Measurements from ENCODE around the gene SIRPG.
"Not testable (repeated sequence)": the region's sequence is repeated elsewhere in the genome, so short reads cannot be mapped to it uniquely, and the experiment has no call there.

The SIRPG gene

GRCh38 chr20:1657556-1658334, at the start of gene SIRPG:
TSS of gene SIRPG (minus strand) at chr20:1657779. CDS start at chr20:1657714, 65 bp downstream.
- no peak for DNase-seq (ENCODE audit: low read depth in 2 of 2)

- DNase-seq (ENCODE audit: low read depth in 2 of 2): not testable (repeated sequence)
Observed at GRCh38 chr20:1706887-1707286, 49.3 kb upstream of the SIRPG start.

GRCh38 chr20:1706079-1706478, 48.5 kb upstream of the SIRPG start:
- no peak for DNase-seq (ENCODE audit: low read depth in 2 of 2)

- no peak for DNase-seq (ENCODE audit: low read depth in 2 of 2)
Observed at GRCh38 chr20:1702855-1703254, 45.3 kb upstream of the SIRPG start.

- DNase-seq (ENCODE audit: low read depth in 2 of 2): no peak
Observed at GRCh38 chr20:1702328-1702727, 44.7 kb upstream of the SIRPG start.

GRCh38 chr20:1700990-1701389, 43.4 kb upstream of the SIRPG start:
- DNase-seq (ENCODE audit: low read depth in 2 of 2): no peak

- DNase-seq (ENCODE audit: low read depth in 2 of 2): no peak
Observed at GRCh38 chr20:1697592-1697991, 40.0 kb upstream of the SIRPG start.

GRCh38 chr20:1696521-1697209, 39.1 kb upstream of the SIRPG start:
- no peak for DNase-seq (ENCODE audit: low read depth in 2 of 2)

GRCh38 chr20:1694672-1695071, 37.1 kb upstream of the SIRPG start:
- no peak for DNase-seq (ENCODE audit: low read depth in 2 of 2)

GRCh38 chr20:1693427-1693826, 35.8 kb upstream of the SIRPG start:
- DNase-seq (ENCODE audit: low read depth in 2 of 2): no peak

GRCh38 chr20:1689721-1690120, 32.1 kb upstream of the SIRPG start:
- DNase-seq (ENCODE audit: low read depth in 2 of 2): no peak

GRCh38 chr20:1688886-1689538, 31.4 kb upstream of the SIRPG start:
- DNase-seq (ENCODE audit: low read depth in 2 of 2): no peak

- no peak for DNase-seq (ENCODE audit: low read depth in 2 of 2)
Observed at GRCh38 chr20:1687053-1687452, 29.5 kb upstream of the SIRPG start.

GRCh38 chr20:1686151-1686748, 28.7 kb upstream of the SIRPG start:
- DNase-seq (ENCODE audit: low read depth in 2 of 2): no peak

- no peak for DNase-seq (ENCODE audit: low read depth in 2 of 2)
Observed at GRCh38 chr20:1685304-1686052, 27.9 kb upstream of the SIRPG start.

- no peak for DNase-seq (ENCODE audit: low read depth in 2 of 2)
Observed at GRCh38 chr20:1684872-1685271, 27.3 kb upstream of the SIRPG start.

GRCh38 chr20:1676650-1677049, 19.1 kb upstream of the SIRPG start:
- no peak for DNase-seq (ENCODE audit: low read depth in 2 of 2)

- DNase-seq (ENCODE audit: low read depth in 2 of 2): no peak
Observed at GRCh38 chr20:1674990-1675780, 17.6 kb upstream of the SIRPG start.

GRCh38 chr20:1674361-1674760, 16.8 kb upstream of the SIRPG start:
- DNase-seq (ENCODE audit: low read depth in 2 of 2): no peak

- DNase-seq (ENCODE audit: low read depth in 2 of 2): no peak
Observed at GRCh38 chr20:1673424-1673823, 15.8 kb upstream of the SIRPG start.

GRCh38 chr20:1672728-1673127, 15.1 kb upstream of the SIRPG start:
- no peak for DNase-seq (ENCODE audit: low read depth in 2 of 2)

Measured in stimulated activated CD8-positive, alpha-beta memory T cell treated with anti-CD3 and anti-CD28 coated beads, Interleukin-7, amount 100 ng/mL, for 1 hour (primary cell).